NCI-H2081 (cell line): ENCODE measurements around the gene ABHD8.

Source experiments
- DNase-seq, 2 experiments: peaks; one replicate each; lab custom pipeline; 2025; lab: John Stamatoyannopoulos, UW

ABHD8 gene

DNA sequence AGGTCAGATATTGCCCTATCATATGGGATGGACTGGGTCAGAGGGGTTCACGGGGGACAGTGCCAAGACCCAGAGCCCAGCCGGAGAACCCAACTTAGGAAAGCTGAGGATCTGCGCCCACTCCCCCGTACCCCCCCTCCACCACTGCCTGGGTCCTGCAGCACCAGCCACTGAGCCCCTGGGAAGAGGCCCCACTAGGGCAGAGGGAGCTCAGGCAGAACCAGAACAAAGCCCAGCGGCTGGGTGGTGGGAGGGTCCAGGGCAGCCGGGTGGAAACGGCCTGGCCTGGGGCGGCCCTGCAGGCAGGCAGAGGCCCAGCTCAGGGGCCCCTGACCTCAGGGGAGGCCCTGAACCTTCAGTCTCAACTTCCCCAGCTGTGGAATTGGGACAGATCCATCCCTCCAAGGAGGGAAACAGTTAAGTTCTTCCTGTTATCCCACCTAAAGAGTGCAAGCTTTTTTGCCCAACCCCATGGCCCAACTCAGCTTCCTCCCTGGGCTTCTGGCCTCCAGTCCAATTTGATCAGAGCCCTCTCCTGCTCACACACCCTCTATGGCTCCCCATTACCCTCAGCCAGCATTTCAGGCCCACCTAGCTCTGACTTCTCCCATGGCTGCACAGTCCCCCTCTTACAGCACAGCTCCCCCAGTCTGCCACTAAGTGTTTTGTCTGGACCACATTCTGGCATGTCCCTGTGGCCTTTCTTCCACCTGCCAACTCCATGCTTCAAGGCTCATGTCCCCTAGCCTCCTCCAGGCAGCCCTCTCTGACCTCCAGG is 60.6 kb downstream of the ABHD8 start:
- DNase-seq = no peak
